Endodermal cell (in vitro differentiated cells): ENCODE results near the gene ELOVL4. TPM values are rescaled to one million over a fixed set of nuclear protein-coding genes. Genes with fewer than 3 reads are reported as not detected.

Source experiments
- DNase-seq: peaks from one replicate; pipeline ENCODE4 v3.0.0-alpha.2; 2017
- H3K27ac ChIP-seq: 2 replicates; pipeline ENCODE4 v1.5.1; 2013; ENCODE audit warnings: mild to moderate bottlenecking, low read depth, low read length, moderate library complexity
- H3K27me3 ChIP-seq: 2 replicates; pipeline ENCODE4 v1.6.1; 2013; ENCODE audit warnings: mild to moderate bottlenecking, low read length, moderate library complexity; ENCODE audit not compliant: insufficient read depth, control insufficient read depth, poor library complexity, severe bottlenecking
- H3K36me3 ChIP-seq: 2 replicates; pipeline ENCODE4 v1.7.0; 2013; ENCODE audit warnings: mild to moderate bottlenecking, low read length, moderate library complexity; ENCODE audit not compliant: control insufficient read depth, insufficient read depth
- H3K4me1 ChIP-seq: one replicate; pipeline ENCODE4 v1.7.0; 2013; ENCODE audit warnings: low read length; ENCODE audit not compliant: control insufficient read depth, insufficient read depth
- H3K4me3 ChIP-seq: 2 replicates; pipeline ENCODE4 v1.5.1; 2013; ENCODE audit warnings: mild to moderate bottlenecking, low read length, moderate library complexity
- H3K9ac ChIP-seq: 2 replicates; pipeline ENCODE4 v1.6.1; 2013; ENCODE audit warnings: mild to moderate bottlenecking, low read length, moderate library complexity; ENCODE audit not compliant: poor library complexity, severe bottlenecking; ENCODE audit errors: extremely low read depth
- H3K9me3 ChIP-seq: 2 replicates; pipeline ENCODE4 v1.6.1; 2013; ENCODE audit warnings: mild to moderate bottlenecking, low read length, moderate library complexity; ENCODE audit not compliant: control insufficient read depth
- H3K27ac Mint-ChIP-seq: 2 replicates; pipeline ENCODE4 v1.8.0; 2020; ENCODE audit warnings: mixed read lengths
- H3K27me3 Mint-ChIP-seq: 2 replicates; pipeline ENCODE4 v1.8.0; 2021; ENCODE audit warnings: mild to moderate bottlenecking, mixed read lengths; ENCODE audit not compliant: insufficient read depth
- H3K36me3 Mint-ChIP-seq: 2 replicates; pipeline ENCODE4 v1.8.0; 2020; ENCODE audit warnings: low read depth, mixed read lengths
- H3K4me1 Mint-ChIP-seq: 2 replicates; pipeline ENCODE4 v1.8.0; 2020; ENCODE audit warnings: mixed read lengths
- H3K4me3 Mint-ChIP-seq: 2 replicates; pipeline ENCODE4 v1.8.0; 2020; ENCODE audit warnings: mild to moderate bottlenecking, moderate library complexity, mixed read lengths
- H3K9me3 Mint-ChIP-seq: 2 replicates; pipeline ENCODE4 v1.8.0; 2020; ENCODE audit warnings: mild to moderate bottlenecking, mixed read lengths
- CTCF ChIP-seq: fragments of 200-600 bp; sonication (generic); conservative IDR thresholded peaks from 2 replicates; pipeline ENCODE4 v1.5.0; 2021; ENCODE audit warnings: antibody characterized with exemption, mild to moderate bottlenecking
- WGBS, 2 experiments: methylation state at CpG; one replicate each; pipeline versions ENCODE4 v1.1.5 to v1.1.7; 2013; ENCODE audit warnings: missing lambda C conversion rate in 2 of 2, mixed read lengths in 1 of 2; ENCODE audit not compliant: insufficient coverage in 1 of 2, insufficient read length in 1 of 2; 5-methylcytosine and 5-hydroxymethylcytosine counted together
- total RNA-seq, 2 donors: library from RNA; stranded (reverse); fragmentation: NEBNext Ultra II Directional in 1 of 2; extraction: Animal tissue kit (Norgen Biotek cat#: 25700) in 1 of 2; gene quantifications; 2 replicates in 1 of 2; 3 replicates in 1 of 2; pipeline ENCODE4 v1.2.1, GENCODE V29; 2021

ELOVL4 gene
- total RNA-seq, 2 donors from 2014 or later = 7.4 to 8.8 TPM

GRCh38 chr6:79984261-79984660, 36.9 kb upstream of the ELOVL4 start:
- Histone ChIP-seq H3K9ac (no peak overlapping the region), H3K4me3 (no peak overlapping the region), H3K9me3 (no peaks in the 10 kb centered on the region), H3K27ac (no peak overlapping the region), H3K36me3 (no peaks in the 10 kb centered on the region), H3K27me3 (no peaks in the 10 kb centered on the region), H3K4me1 (no peaks in the 10 kb centered on the region)
- peak; percentile 69 for DNase-seq
- WGBS, 2 experiments = 70% methylated on average over 1 to 2 of the region's 2 CpGs
- no peaks in the 10 kb centered on the region for H3K36me3 Mint-ChIP-seq
- H3K4me1 Mint-ChIP-seq = no peaks in the 10 kb centered on the region
- no peak overlapping the region for H3K27ac Mint-ChIP-seq
- no peaks in the 10 kb centered on the region for H3K9me3 Mint-ChIP-seq
- no peak overlapping the region for H3K4me3 Mint-ChIP-seq
- H3K27me3 Mint-ChIP-seq = no peaks in the 10 kb centered on the region
- TF ChIP-seq CTCF = peak; percentile 57

- no peaks in the 10 kb centered on the region for H3K4me1 ChIP-seq
- 92 to 100% methylated on average over 1 to 4 of the region's 4 CpGs for WGBS, 2 experiments
- TF ChIP-seq CTCF = no peak
- no peaks in the 10 kb centered on the region for H3K36me3 Mint-ChIP-seq
- H3K9ac ChIP-seq = no peak overlapping the region
- H3K27ac ChIP-seq = no peak overlapping the region
- no peaks in the 10 kb centered on the region for H3K4me1 Mint-ChIP-seq
- no peaks in the 10 kb centered on the region for H3K27me3 Mint-ChIP-seq
- H3K9me3 Mint-ChIP-seq = no peaks in the 10 kb centered on the region
- H3K9me3 ChIP-seq = no peaks in the 10 kb centered on the region
- no peaks in the 10 kb centered on the region for H3K36me3 ChIP-seq
- H3K27ac Mint-ChIP-seq = no peak overlapping the region
- no peaks in the 10 kb centered on the region for H3K27me3 ChIP-seq
- no peak for DNase-seq
- no peak overlapping the region for H3K4me3 ChIP-seq
- no peak overlapping the region for H3K4me3 Mint-ChIP-seq
Observed at GRCh38 chr6:79981652-79982051, 34.3 kb upstream of the ELOVL4 start.

DNA sequence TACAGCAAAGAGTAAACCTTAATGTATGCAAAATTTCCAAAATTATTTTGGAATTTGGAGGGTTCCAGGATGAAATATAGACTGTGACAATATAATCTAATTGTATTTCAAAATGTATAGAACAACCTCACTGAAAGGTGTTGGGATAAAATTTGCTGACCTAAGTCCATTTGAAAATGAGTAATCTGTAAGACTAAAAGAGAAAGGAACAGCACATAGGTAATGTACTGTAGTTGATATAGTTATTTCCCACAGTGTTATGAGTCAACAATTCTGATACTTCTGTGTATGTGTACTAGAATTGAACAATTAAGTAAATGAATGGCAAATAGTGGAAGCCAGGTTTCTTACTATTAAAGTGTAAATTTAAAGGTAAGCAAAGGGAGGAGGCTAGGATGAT, 23.8 kb upstream of the ELOVL4 start:
- TF ChIP-seq CTCF = no peak
- no peak overlapping the region for H3K4me3 Mint-ChIP-seq
- no peak for DNase-seq
- no peaks in the 10 kb centered on the region for H3K36me3 Mint-ChIP-seq
- H3K4me1 ChIP-seq = no peaks in the 10 kb centered on the region
- no peak overlapping the region for H3K27ac ChIP-seq
- H3K27ac Mint-ChIP-seq = no peak overlapping the region
- H3K4me1 Mint-ChIP-seq = no peaks in the 10 kb centered on the region
- no peak overlapping the region for H3K4me3 ChIP-seq
- no peaks in the 10 kb centered on the region for H3K36me3 ChIP-seq
- peaks cover 6% of the 10 kb centered on the region for H3K9me3 ChIP-seq
- peaks cover 23% of the 10 kb centered on the region for H3K9me3 Mint-ChIP-seq
- no peaks in the 10 kb centered on the region for H3K27me3 Mint-ChIP-seq
- H3K27me3 ChIP-seq = no peaks in the 10 kb centered on the region
- H3K9ac ChIP-seq = no peak overlapping the region
